ENCODE measurements around the gene ZBP1. TPM values are rescaled to one million over a fixed set of nuclear protein-coding genes. Genes with fewer than 3 reads are reported as not detected.
A peak's percentile ranks its signal among the peaks of the same experiment; 100 is the strongest.

The ZBP1 gene
- total RNA-seq, 1 donor from 2014 or later: not detected

DNA sequence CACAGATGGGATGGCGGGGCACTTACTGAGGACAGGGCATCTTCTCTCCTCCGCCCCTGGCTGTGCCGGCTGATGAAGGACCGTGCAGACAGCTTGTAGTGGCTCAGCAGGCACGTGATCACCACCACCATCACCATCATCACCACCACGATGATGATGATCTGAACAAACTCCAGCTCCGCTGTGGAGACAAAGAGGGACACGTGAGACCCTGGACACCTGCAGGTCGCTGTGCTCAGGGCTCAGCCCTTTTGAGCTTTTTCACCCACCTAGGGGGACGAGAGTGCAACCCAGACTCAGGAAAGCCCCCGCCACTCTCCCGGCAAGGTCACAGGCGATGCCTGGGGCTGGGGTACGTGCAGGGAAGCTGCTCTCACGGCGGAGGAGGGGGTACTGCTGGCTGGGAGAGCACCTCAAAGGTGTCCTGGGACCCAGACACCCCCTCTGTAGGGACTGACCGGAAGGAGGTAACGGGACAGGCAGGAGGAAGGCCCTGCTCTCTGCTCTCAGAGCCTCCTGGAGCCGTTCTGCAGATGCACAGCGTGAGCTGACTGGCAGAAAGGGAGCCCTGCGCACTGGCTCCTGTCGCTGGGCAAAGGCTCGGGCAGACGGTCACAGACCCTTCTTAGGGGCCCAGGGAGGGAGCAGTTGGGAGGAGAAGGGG is 39.4 kb upstream of the ZBP1 start:
- Mint-ChIP-seq H3K9me3 (no peaks in the 10 kb centered on the region), H3K36me3 (no peaks in the 10 kb centered on the region), H3K4me1 (ENCODE audit: unreplicated experiment) (peaks cover 1% of the 10 kb centered on the region), H3K4me3 (no peak overlapping the region), H3K27me3 (no peaks in the 10 kb centered on the region), H3K27ac (no peak overlapping the region)
- peak; percentile 68 for DNase-seq (ENCODE audit: extremely low spot score, unreplicated experiment)
- TF ChIP-seq, protein P1, sequence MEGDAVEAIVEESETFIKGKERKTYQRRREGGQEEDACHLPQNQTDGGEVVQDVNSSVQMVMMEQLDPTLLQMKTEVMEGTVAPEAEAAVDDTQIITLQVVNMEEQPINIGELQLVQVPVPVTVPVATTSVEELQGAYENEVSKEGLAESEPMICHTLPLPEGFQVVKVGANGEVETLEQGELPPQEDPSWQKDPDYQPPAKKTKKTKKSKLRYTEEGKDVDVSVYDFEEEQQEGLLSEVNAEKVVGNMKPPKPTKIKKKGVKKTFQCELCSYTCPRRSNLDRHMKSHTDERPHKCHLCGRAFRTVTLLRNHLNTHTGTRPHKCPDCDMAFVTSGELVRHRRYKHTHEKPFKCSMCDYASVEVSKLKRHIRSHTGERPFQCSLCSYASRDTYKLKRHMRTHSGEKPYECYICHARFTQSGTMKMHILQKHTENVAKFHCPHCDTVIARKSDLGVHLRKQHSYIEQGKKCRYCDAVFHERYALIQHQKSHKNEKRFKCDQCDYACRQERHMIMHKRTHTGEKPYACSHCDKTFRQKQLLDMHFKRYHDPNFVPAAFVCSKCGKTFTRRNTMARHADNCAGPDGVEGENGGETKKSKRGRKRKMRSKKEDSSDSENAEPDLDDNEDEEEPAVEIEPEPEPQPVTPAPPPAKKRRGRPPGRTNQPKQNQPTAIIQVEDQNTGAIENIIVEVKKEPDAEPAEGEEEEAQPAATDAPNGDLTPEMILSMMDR (conservative IDR thresholded peaks at IDR 0.05): no peak

DNA sequence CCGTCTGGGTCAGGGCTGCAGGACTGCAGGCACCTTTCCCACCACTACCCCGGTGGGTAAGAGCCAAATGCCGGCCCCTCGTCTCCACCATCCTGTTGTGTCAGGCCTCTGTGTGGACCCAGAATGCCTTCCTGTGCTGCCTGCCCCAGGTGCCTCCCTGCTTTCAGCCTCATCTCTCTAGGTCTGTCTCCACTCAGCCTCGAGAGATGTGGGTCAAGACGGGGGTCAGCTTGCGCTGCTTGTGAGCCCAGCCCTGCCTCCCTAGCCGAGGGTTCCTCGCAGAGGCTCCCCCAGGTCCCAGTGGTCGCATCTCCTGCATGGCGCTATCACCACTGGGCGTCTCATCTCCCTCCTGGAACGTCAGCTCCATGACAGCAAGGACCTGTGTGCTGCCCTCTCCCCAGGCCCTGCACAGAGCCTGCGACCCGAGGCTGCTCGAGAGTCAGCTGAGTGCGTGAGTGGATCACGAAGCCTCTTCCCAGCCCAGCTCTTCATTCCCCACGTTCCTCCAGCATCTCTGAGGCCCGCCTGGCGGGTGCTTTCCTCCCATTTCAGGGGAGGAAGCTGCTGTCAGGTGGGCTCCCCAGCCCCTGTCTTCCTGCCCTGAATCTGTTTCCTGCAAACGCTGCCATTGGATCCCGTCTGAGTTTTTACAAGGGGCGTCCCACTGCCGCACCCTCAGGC is 38.7 kb upstream of the ZBP1 start:
- H3K9me3 Mint-ChIP-seq: no peaks in the 10 kb centered on the region
- no peaks in the 10 kb centered on the region for H3K36me3 Mint-ChIP-seq
- no peak overlapping the region for H3K27ac Mint-ChIP-seq
- DNase-seq (ENCODE audit: extremely low spot score, unreplicated experiment): peak; percentile 60
- peaks cover 4% of the 10 kb centered on the region for H3K27me3 Mint-ChIP-seq
- TF ChIP-seq, protein P1 (conservative IDR thresholded peaks at IDR 0.05): no peak
- H3K4me1 Mint-ChIP-seq (ENCODE audit: unreplicated experiment): peaks cover 6% of the 10 kb centered on the region
- no peak overlapping the region for H3K4me3 Mint-ChIP-seq

DNA sequence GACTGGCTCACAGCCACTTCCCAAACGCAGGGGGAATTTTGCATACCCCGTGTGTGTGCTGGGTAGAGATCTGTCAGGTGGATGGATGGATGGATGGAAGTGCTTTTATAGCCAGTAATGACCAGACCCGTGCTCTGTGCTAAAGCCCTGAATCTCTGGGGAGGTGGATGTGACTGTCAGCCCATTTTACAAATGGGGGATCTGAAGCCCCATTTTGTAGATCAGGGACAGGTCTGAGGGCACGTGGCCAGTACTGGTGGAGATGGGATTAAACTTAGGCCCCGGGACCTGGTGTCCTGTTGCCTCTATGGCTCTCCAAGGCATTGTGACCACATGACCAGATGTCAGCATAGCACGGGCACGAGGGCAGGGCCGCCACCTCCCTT is 38.2 kb upstream of the ZBP1 start:
- no peak overlapping the region for H3K4me3 Mint-ChIP-seq
- H3K9me3 Mint-ChIP-seq: no peaks in the 10 kb centered on the region
- TF ChIP-seq, protein P1 (conservative IDR thresholded peaks at IDR 0.05): no peak
- H3K4me1 Mint-ChIP-seq (ENCODE audit: unreplicated experiment): peaks cover 6% of the 10 kb centered on the region
- DNase-seq (ENCODE audit: extremely low spot score, unreplicated experiment): no peak
- no peaks in the 10 kb centered on the region for H3K36me3 Mint-ChIP-seq
- peaks cover 4% of the 10 kb centered on the region for H3K27me3 Mint-ChIP-seq
- H3K27ac Mint-ChIP-seq: no peak overlapping the region

DNA sequence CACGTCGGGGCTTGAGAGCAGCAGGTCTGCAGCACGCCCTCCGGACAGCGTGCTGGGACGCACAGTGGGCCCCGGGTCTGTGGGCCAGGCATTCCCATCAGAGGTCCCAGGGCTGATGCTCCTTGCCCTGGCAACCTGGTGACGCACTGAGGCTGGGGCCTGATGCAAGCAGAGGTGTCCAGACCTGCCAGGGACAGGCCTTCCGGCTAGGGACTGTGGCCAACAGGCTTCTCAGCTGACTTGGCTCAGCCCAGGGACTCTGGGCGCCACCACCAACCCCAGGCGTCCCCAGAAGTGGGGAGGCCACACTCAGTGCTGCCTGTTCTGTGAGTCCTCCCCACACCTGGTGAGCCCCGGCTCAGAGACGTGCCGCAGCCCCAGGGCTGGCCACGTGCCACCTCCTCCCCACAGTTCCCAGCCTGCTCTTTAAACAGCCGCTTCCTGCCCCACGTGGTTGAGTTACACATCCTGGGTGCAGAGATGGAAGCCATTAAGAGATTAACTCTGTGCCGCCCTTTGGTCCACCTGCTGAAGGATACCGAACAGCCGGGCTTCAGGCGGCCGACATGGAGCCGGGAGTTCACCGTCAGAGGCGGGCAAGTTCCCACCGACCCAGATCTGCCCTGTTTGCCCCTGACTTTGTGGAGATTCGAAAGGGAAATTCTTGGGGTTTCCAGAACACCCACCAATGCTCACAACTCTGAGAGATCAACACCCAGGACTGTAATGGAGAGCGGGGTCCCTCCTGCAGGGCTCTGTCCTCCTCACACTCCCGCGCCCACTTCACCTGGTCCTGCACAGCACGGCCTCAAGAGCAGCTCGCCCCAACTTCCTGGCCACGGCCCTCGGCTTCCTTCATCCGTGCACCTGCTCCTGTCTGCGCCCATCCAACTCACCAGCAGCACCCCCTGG is 37.6 kb upstream of the ZBP1 start:
- peaks cover 6% of the 10 kb centered on the region for H3K4me1 Mint-ChIP-seq (ENCODE audit: unreplicated experiment)
- peak; percentile 59 for DNase-seq (ENCODE audit: extremely low spot score, unreplicated experiment)
- no peak overlapping the region for H3K4me3 Mint-ChIP-seq
- no peaks in the 10 kb centered on the region for H3K36me3 Mint-ChIP-seq
- no peak overlapping the region for H3K27ac Mint-ChIP-seq
- TF ChIP-seq, protein P1 (conservative IDR thresholded peaks at IDR 0.05): no peak
- H3K27me3 Mint-ChIP-seq: peaks cover 4% of the 10 kb centered on the region
- H3K9me3 Mint-ChIP-seq: no peaks in the 10 kb centered on the region

DNA sequence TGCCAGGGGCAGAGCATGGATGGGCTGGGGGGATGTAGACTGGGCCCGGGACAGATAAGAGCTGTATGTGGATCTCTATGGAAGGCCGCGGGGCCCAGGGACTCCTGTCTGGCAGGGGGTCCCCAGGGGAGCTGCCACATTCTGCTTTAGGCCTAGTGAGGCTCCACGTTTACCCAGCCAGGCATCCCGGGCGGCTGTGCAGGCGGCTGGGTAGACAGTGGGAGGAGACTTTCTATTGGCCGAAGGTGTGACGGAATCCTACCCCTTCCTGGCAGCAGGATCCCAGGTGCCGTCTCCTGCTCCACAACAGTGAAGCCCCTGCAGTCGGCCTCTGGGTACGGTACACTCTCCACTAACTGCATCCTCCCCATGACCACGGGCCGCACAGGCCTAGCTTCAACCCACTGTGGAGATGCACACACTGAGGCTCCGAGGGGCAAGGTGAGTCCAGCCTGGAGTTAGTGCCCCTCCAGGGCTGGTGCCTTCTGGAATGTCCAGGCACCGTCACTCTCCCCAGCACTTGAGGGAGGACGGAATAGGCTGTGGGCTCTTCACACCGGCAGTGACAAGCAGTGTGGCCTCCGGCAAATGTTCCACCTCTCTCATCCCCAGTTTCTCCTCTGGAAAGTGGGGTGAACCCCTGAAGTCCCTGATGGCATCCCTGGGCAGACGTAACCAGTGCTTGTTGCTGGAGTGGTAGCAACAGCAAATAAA is 36.8 kb upstream of the ZBP1 start:
- H3K4me1 Mint-ChIP-seq (ENCODE audit: unreplicated experiment): peaks cover 6% of the 10 kb centered on the region
- no peak for DNase-seq (ENCODE audit: extremely low spot score, unreplicated experiment)
- no peak overlapping the region for H3K27ac Mint-ChIP-seq
- H3K9me3 Mint-ChIP-seq: no peaks in the 10 kb centered on the region
- H3K36me3 Mint-ChIP-seq: no peaks in the 10 kb centered on the region
- TF ChIP-seq, protein P1 (conservative IDR thresholded peaks at IDR 0.05): no peak
- H3K27me3 Mint-ChIP-seq: peaks cover 4% of the 10 kb centered on the region
- no peak overlapping the region for H3K4me3 Mint-ChIP-seq

Measured in type B pancreatic cell (in vitro differentiated cells).